Neural progenitor cell (in vitro differentiated cells): ENCODE results near the gene ROBO2. TPM values are rescaled to one million over a fixed set of nuclear protein-coding genes. Genes with fewer than 3 reads are reported as not detected.

ENCODE experiments used
- DNase-seq: peaks from one replicate; pipeline ENCODE4 v3.0.0-alpha.2; 2016; ENCODE audit warnings: low spot score
- H2AFZ ChIP-seq: fragments of 200-600 bp; sonication (generic); replicated peaks from 2 replicates; pipeline ENCODE4 v1.6.1; 2016; ENCODE audit warnings: antibody characterized with exemption
- H3F3A ChIP-seq: fragments of 200-600 bp; sonication (generic); 2 replicates; pipeline ENCODE4 v1.6.1; 2016; ENCODE audit warnings: antibody characterized with exemption, low read depth
- H3K27ac ChIP-seq: fragments of 200-600 bp; sonication (generic); 2 replicates; pipeline ENCODE4 v1.5.1; 2016; ENCODE audit warnings: mild to moderate bottlenecking
- H3K27me3 ChIP-seq: fragments of 200-600 bp; sonication (generic); 2 replicates; pipeline ENCODE4 v1.6.1; 2016; ENCODE audit warnings: mild to moderate bottlenecking, moderate library complexity
- H3K36me3 ChIP-seq: fragments of 200-600 bp; sonication (generic); 2 replicates; pipeline ENCODE4 v1.5.1; 2016
- H3K4me1 ChIP-seq: fragments of 200-600 bp; sonication (generic); 2 replicates; pipeline ENCODE4 v1.6.1; 2016; ENCODE audit warnings: mixed run types
- H3K4me2 ChIP-seq: fragments of 200-600 bp; sonication (generic); 2 replicates; pipeline ENCODE4 v1.6.1; 2016
- H3K4me3 ChIP-seq: fragments of 200-600 bp; sonication (generic); 2 replicates; pipeline ENCODE4 v1.5.1; 2016
- H3K79me2 ChIP-seq: fragments of 200-600 bp; sonication (generic); 2 replicates; pipeline ENCODE4 v1.6.1; 2016; ENCODE audit warnings: low read depth
- H3K9ac ChIP-seq: fragments of 200-600 bp; sonication (generic); 2 replicates; pipeline ENCODE4 v1.6.1; 2016
- H3K9me3 ChIP-seq: fragments of 200-600 bp; sonication (generic); 2 replicates; pipeline ENCODE4 v1.5.1; 2016; ENCODE audit warnings: low read depth
- H4K20me1 ChIP-seq: fragments of 200-600 bp; sonication (generic); 2 replicates; pipeline ENCODE4 v1.6.1; 2016; ENCODE audit warnings: low read depth
- H3K27ac Mint-ChIP-seq: 3 replicates; pipeline ENCODE4 v1.8.0; 2021; ENCODE audit warnings: mixed read lengths
- H3K27me3 Mint-ChIP-seq: 2 replicates; pipeline ENCODE4 v1.8.0; 2022; ENCODE audit warnings: low read depth, mild to moderate bottlenecking, inconsistent platforms, moderate library complexity, mixed read lengths; ENCODE audit not compliant: insufficient read depth
- H3K36me3 Mint-ChIP-seq: 3 replicates; pipeline ENCODE4 v1.8.0; 2021; ENCODE audit warnings: mixed read lengths
- H3K4me1 Mint-ChIP-seq: 3 replicates; pipeline ENCODE4 v1.8.0; 2021; ENCODE audit warnings: mixed read lengths
- H3K4me3 Mint-ChIP-seq: 3 replicates; pipeline ENCODE4 v1.8.0; 2021; ENCODE audit warnings: mild to moderate bottlenecking, moderate library complexity, mixed read lengths
- H3K9me3 Mint-ChIP-seq: 3 replicates; pipeline ENCODE4 v1.8.0; 2020; ENCODE audit warnings: mixed read lengths
- CTCF ChIP-seq: fragments of 200-600 bp; sonication (generic); IDR thresholded peaks from 2 replicates; pipeline ENCODE4 v1.5.1; 2017; ENCODE audit warnings: antibody characterized with exemption, mild to moderate bottlenecking
- EZH2 ChIP-seq: fragments of 200-600 bp; sonication (generic); IDR thresholded peaks from 2 replicates; pipeline ENCODE4 v1.6.1; 2017; ENCODE audit warnings: antibody characterized with exemption, mild to moderate bottlenecking, moderate library complexity
- EZH2phosphoT487 ChIP-seq: fragments of 200-600 bp; sonication (generic); IDR thresholded peaks from 2 replicates; pipeline ENCODE4 v1.6.1; 2017; ENCODE audit warnings: antibody characterized with exemption
- total RNA-seq: library from RNA; depleted of rRNA; stranded (reverse); fragments of >200 nt; gene quantifications from 2 replicates; pipeline ENCODE4 v1.2.3, GENCODE V29; 2015; ENCODE audit warnings: low replicate concordance

Gene ROBO2
- total RNA-seq, 1 donor from 2014 or later, result 15.0 TPM

GRCh38 chr3:77079988-77080610, 40.2 kb downstream of the ROBO2 start:
- H3K27ac Mint-ChIP-seq, result peak overlapping the region; percentile 42
- peak overlapping the region; percentile 14 for H3K4me3 ChIP-seq
- peaks cover 4% of the 10 kb centered on the region for H3K9me3 Mint-ChIP-seq

GRCh38 chr3:77081240-77081661, 41.4 kb downstream of the ROBO2 start:
- no peak overlapping the region for H2AFZ ChIP-seq
- DNase-seq, result no peak
- H3K9ac ChIP-seq, result no peak overlapping the region

More at GRCh38 chr3:77079988-77080610, 40.2 kb downstream of the ROBO2 start:
- Histone ChIP-seq H3K27ac (peak overlapping the region; percentile 87), H4K20me1 (no peaks in the 10 kb centered on the region), H3K9ac (no peak overlapping the region), H3K4me2 (peak overlapping the region; percentile 67), H3F3A (peaks cover 21% of the 10 kb centered on the region), H3K4me1 (peaks cover 50% of the 10 kb centered on the region), H3K79me2 (no peaks in the 10 kb centered on the region), H3K9me3 (no peaks in the 10 kb centered on the region), H3K36me3 (no peaks in the 10 kb centered on the region), H3K27me3 (no peaks in the 10 kb centered on the region), H2AFZ (no peak overlapping the region)
- peaks cover 3% of the 10 kb centered on the region for H3K4me1 Mint-ChIP-seq
- H3K27me3 Mint-ChIP-seq, result peaks cover 2% of the 10 kb centered on the region
- peak; percentile 83 for DNase-seq
- TF ChIP-seq EZH2phosphoT487, result peak; percentile 29
- no peak for TF ChIP-seq CTCF
- TF ChIP-seq EZH2, result no peak
- H3K36me3 Mint-ChIP-seq, result peaks cover 10% of the 10 kb centered on the region
- no peak overlapping the region for H3K4me3 Mint-ChIP-seq

DNA sequence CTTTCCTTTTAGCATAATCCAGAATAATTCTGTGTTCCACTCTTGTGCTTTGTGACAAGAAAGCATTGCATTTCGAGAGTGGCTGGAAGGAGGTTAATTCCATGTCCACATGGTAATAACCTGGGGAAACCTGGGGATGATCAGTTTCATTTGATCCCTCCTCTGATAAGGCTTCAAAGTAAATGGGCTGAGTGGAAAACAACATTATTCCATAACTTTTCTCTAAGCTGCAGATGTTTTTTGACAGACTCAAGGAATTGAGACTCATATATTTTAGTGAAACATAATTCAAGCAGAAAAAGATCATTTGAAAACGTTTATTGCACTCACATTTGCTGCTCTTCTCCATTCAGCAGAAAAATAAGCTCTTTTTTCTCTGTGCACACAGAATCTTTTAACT, 44.6 kb downstream of the ROBO2 start:
- no peaks in the 10 kb centered on the region for H3K9me3 ChIP-seq
- peaks cover 2% of the 10 kb centered on the region for H3K9me3 Mint-ChIP-seq
- no peak overlapping the region for H3K27ac ChIP-seq
- peaks cover 15% of the 10 kb centered on the region for H3F3A ChIP-seq
- no peak overlapping the region for H3K9ac ChIP-seq
- peaks cover 40% of the 10 kb centered on the region for H3K4me1 ChIP-seq
- TF ChIP-seq EZH2 (no peak), CTCF (no peak), EZH2phosphoT487 (no peak)
- H3K4me3 Mint-ChIP-seq, result no peak overlapping the region
- H3K4me3 ChIP-seq, result no peak overlapping the region
- no peak for DNase-seq
- peaks cover 2% of the 10 kb centered on the region for H3K27me3 Mint-ChIP-seq
- no peak overlapping the region for H3K4me2 ChIP-seq
- H3K36me3 Mint-ChIP-seq, result peaks cover 6% of the 10 kb centered on the region
- no peaks in the 10 kb centered on the region for H3K36me3 ChIP-seq
- no peaks in the 10 kb centered on the region for H3K79me2 ChIP-seq
- H3K4me1 Mint-ChIP-seq, result peaks cover 3% of the 10 kb centered on the region
- no peak overlapping the region for H3K27ac Mint-ChIP-seq
- peak overlapping the region; percentile 55 for H2AFZ ChIP-seq
- no peaks in the 10 kb centered on the region for H4K20me1 ChIP-seq
- H3K27me3 ChIP-seq, result no peaks in the 10 kb centered on the region

More at GRCh38 chr3:77081240-77081661, 41.4 kb downstream of the ROBO2 start:
- H3K9me3 Mint-ChIP-seq, result peaks cover 4% of the 10 kb centered on the region
- TF ChIP-seq EZH2phosphoT487 (no peak), CTCF (no peak), EZH2 (no peak)
- H3K4me3 Mint-ChIP-seq, result no peak overlapping the region
- H3K27me3 ChIP-seq, result no peaks in the 10 kb centered on the region
- H3K36me3 Mint-ChIP-seq, result peaks cover 10% of the 10 kb centered on the region
- no peaks in the 10 kb centered on the region for H3K79me2 ChIP-seq
- no peak overlapping the region for H3K4me3 ChIP-seq
- peaks cover 3% of the 10 kb centered on the region for H3K4me1 Mint-ChIP-seq
- peaks cover 56% of the 10 kb centered on the region for H3K4me1 ChIP-seq
- H3F3A ChIP-seq, result peaks cover 21% of the 10 kb centered on the region
- no peak overlapping the region for H3K27ac ChIP-seq
- H3K36me3 ChIP-seq, result no peaks in the 10 kb centered on the region
- no peaks in the 10 kb centered on the region for H4K20me1 ChIP-seq
- peaks cover 2% of the 10 kb centered on the region for H3K27me3 Mint-ChIP-seq
- no peak overlapping the region for H3K27ac Mint-ChIP-seq
- peak overlapping the region; percentile 21 for H3K4me2 ChIP-seq
- H3K9me3 ChIP-seq, result no peaks in the 10 kb centered on the region
